ENCODE measurements around the gene PRR19.

Gene PRR19

DNA sequence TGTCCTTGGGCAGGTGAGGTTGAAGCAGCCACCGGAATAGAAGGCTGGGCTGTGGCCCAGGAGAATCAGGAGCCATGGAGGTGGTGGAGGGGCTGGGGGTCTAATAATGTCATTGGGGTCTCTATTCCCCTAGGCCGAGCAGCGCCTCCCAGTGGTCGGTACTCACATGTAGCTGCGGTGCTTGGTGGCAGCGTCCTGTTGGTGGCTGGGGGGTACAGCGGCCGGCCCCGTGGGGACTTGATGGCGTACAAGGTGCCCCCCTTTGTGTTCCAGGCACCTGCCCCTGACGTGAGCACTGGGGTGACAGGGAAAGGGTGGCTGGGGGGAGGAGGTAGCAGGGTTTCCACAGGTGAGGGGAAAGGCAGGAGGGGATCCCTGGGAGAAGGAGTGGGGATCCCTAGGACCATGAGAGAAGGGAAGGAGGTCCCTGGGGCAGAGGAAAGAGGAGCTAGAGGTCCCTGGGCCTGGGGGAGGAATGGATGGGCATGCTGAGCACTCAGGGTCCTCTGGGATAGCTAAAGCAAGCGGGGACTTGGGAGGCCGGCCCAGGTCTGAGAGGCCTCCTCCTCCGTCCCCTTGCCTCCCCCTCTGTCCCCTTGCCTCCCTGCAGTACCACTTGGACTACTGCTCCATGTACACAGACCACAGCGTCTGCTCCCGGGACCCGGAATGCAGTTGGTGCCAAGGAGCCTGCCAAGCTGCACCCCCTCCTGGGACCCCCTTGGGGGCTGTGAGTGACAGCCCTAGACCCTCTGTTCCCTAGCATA is 41.6 kb downstream of the PRR19 start:
- Histone ChIP-seq H3K9ac (ENCODE audit: low read length in 2 of 2) (no peak overlapping the region), H3K9me3 (ENCODE audit: control insufficient read depth in 2 of 2, low read length in 2 of 2) (no peaks in the 10 kb centered on the region), H3K27ac (ENCODE audit: low read length) (no peak overlapping the region), H3K36me3 (ENCODE audit: control insufficient read depth in 2 of 2, insufficient read depth in 2 of 2, low read length in 2 of 2) (peaks cover 10 to 13% of the 10 kb centered on the region in 2 donors), H3K4me3 (ENCODE audit: low read length in 2 of 2) (no peak overlapping the region), H3K27me3 (ENCODE audit: control insufficient read depth in 1 of 2, insufficient read depth in 2 of 2, low read length in 2 of 2) (no peaks in the 10 kb centered on the region), H3K4me1 (ENCODE audit: control insufficient read depth, insufficient read depth, low read length) (no peaks in the 10 kb centered on the region)

DNA sequence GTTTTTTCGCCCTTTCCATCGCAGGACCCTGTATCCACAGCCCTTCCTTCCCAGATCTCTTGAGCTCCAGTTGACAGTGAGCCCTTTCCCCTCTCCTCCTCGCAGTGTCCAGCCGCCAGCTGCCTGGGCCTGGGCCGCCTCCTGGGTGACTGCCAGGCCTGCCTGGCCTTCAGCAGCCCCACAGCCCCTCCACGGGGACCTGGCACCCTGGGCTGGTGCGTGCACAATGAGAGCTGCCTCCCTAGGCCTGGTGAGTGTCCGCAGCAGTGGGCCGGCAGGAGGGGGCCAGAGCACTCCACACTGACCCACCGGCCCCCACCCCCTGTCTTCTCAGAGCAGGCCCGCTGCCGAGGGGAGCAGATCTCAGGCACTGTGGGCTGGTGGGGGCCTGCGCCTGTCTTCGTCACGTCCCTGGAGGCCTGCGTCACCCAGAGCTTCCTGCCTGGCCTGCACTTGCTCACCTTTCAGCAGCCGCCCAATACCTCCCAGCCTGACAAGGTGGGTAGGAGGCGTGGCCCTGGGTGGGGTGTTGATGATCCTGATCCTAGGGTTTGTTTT is 42.5 kb downstream of the PRR19 start:
- peaks cover 10 to 16% of the 10 kb centered on the region in 2 donors for H3K36me3 ChIP-seq (ENCODE audit: control insufficient read depth in 2 of 2, insufficient read depth in 2 of 2, low read length in 2 of 2)
- no peak overlapping the region for H3K27ac ChIP-seq (ENCODE audit: low read length)
- no peaks in the 10 kb centered on the region for H3K4me1 ChIP-seq (ENCODE audit: control insufficient read depth, insufficient read depth, low read length)
- H3K9me3 ChIP-seq (ENCODE audit: control insufficient read depth in 2 of 2, low read length in 2 of 2): no peaks in the 10 kb centered on the region
- H3K9ac ChIP-seq (ENCODE audit: low read length in 2 of 2): no peak overlapping the region
- no peak overlapping the region for H3K4me3 ChIP-seq (ENCODE audit: low read length in 2 of 2)
- no peaks in the 10 kb centered on the region for H3K27me3 ChIP-seq (ENCODE audit: control insufficient read depth in 1 of 2, insufficient read depth in 2 of 2, low read length in 2 of 2)

DNA sequence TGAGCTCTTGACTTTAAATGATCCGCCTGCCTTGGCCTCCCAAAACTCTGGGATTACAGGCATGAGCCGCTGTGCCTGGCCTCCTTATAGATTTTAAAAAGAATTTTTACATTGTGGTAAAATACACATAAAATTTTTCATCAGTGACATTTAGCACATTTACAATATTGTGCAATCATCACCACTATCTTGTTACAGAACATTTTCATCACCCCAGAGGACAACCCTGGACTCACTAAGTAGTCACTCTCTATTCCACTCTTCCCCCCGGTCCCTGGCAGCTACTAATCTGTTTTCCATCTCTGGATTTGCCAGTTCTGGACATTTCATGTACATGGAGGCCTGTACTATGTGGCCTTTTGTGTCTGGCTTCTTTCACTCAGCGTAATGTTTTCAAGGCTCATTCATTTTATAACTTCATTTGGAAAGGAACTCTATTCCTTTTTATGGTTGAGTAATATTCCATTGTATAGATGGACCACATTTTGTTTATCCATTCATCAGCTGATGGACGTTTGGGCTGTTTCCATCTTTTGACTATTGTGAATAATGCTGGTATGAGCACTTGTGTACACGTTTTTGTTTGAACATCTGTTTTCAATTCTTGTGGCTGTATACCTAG is 43.4 kb downstream of the PRR19 start:
- no peak overlapping the region for H3K4me3 ChIP-seq (ENCODE audit: low read length in 2 of 2)
- H3K36me3 ChIP-seq (ENCODE audit: control insufficient read depth in 2 of 2, insufficient read depth in 2 of 2, low read length in 2 of 2): peaks cover 10 to 17% of the 10 kb centered on the region in 2 donors

DNA sequence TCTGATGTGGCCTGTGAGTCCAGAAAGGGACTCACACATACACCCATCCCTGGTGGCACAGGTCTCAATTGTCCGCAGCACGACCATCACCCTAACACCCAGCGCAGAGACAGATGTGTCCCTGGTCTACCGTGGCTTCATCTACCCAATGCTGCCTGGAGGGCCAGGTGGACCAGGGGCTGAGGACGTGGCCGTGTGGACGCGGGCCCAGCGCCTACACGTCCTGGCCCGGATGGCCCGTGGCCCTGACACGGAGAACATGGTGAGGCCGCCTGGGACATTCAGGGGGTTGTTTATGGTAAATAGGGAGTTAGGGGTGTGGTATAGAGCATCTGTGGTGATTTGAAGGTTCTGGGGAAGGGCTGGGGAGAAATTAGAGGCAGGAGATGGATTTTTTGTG is 46.3 kb downstream of the PRR19 start:
- peaks cover 10 to 20% of the 10 kb centered on the region in 2 donors for H3K36me3 ChIP-seq (ENCODE audit: control insufficient read depth in 2 of 2, insufficient read depth in 2 of 2, low read length in 2 of 2)
- no peak overlapping the region for H3K9ac ChIP-seq (ENCODE audit: low read length in 2 of 2)
- H3K4me3 ChIP-seq (ENCODE audit: low read length in 2 of 2): no peak overlapping the region
- no peaks in the 10 kb centered on the region for H3K9me3 ChIP-seq (ENCODE audit: control insufficient read depth in 2 of 2, low read length in 2 of 2)
- H3K27me3 ChIP-seq (ENCODE audit: control insufficient read depth in 1 of 2, insufficient read depth in 2 of 2, low read length in 2 of 2): no peaks in the 10 kb centered on the region
- H3K27ac ChIP-seq (ENCODE audit: low read length): no peak overlapping the region
- H3K4me1 ChIP-seq (ENCODE audit: control insufficient read depth, insufficient read depth, low read length): no peaks in the 10 kb centered on the region

More for the DNA sequence above, 43.4 kb downstream of the PRR19 start:
- H3K27ac ChIP-seq (ENCODE audit: low read length): no peak overlapping the region
- H3K9ac ChIP-seq (ENCODE audit: low read length in 2 of 2): no peak overlapping the region
- no peaks in the 10 kb centered on the region for H3K27me3 ChIP-seq (ENCODE audit: control insufficient read depth in 1 of 2, insufficient read depth in 2 of 2, low read length in 2 of 2)
- H3K4me1 ChIP-seq (ENCODE audit: control insufficient read depth, insufficient read depth, low read length): no peaks in the 10 kb centered on the region
- H3K9me3 ChIP-seq (ENCODE audit: control insufficient read depth in 2 of 2, low read length in 2 of 2): no peaks in the 10 kb centered on the region

DNA sequence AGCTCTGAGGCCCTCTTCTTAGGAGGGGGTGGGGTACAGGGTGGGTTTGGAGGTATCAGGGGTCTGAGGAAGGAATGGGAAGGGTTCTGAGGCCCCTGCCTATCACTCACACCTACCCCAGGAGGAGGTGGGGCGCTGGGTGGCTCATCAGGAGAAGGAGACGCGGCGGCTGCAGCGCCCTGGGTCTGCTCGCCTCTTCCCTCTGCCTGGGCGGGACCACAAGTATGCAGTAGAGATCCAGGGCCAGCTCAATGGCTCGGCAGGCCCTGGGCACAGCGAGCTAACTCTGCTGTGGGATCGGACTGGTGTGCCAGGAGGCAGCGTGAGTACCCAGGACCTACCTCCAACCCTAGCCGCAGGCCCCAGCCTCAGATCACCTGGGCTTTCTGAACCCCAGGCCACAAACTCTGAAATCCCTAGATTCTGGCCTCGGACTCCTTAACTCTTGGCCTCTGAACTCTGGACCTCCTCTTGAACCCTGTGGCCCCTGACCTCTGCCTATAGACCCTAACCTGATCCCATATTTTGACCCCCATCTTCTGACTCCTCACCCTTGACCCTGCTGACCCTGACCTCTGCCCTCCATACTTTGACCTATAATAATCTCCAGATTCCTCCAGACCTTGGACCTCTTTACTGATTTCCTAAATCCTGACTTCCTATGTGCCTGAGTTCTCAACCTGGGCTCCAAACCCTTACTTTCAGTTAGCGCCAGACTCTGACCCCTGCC is 47.6 kb downstream of the PRR19 start:
- H3K27me3 ChIP-seq (ENCODE audit: control insufficient read depth in 1 of 2, insufficient read depth in 2 of 2, low read length in 2 of 2): no peaks in the 10 kb centered on the region
- no peaks in the 10 kb centered on the region for H3K9me3 ChIP-seq (ENCODE audit: control insufficient read depth in 2 of 2, low read length in 2 of 2)
- no peak overlapping the region for H3K27ac ChIP-seq (ENCODE audit: low read length)
- no peaks in the 10 kb centered on the region for H3K4me1 ChIP-seq (ENCODE audit: control insufficient read depth, insufficient read depth, low read length)
- peaks cover 11 to 24% of the 10 kb centered on the region in 2 donors for H3K36me3 ChIP-seq (ENCODE audit: control insufficient read depth in 2 of 2, insufficient read depth in 2 of 2, low read length in 2 of 2)
- no peak overlapping the region for H3K4me3 ChIP-seq (ENCODE audit: low read length in 2 of 2)
- no peak overlapping the region for H3K9ac ChIP-seq (ENCODE audit: low read length in 2 of 2)

DNA sequence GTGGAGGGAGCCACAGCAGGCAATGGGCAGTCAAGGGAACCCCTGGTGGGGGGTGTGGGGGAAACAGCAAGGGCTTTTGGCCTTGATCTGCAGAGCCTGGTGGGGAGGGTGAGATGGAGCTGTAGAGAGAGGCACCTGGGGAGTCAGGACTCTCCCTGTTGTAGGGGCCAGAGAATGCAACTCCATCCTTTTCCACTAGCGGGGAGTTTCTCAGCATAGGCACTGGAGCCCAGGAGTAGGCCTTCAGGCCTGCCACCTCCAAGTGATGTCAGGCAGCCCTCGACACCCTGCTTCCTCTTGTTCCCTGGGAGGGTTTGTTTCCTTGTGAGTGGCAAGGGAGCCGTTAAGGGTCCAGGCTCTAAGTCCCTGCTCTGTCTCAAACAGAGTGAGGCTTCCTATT is 48.5 kb downstream of the PRR19 start:
- no peak overlapping the region for H3K27ac ChIP-seq (ENCODE audit: low read length)
- no peaks in the 10 kb centered on the region for H3K9me3 ChIP-seq (ENCODE audit: control insufficient read depth in 2 of 2, low read length in 2 of 2)
- no peak overlapping the region for H3K4me3 ChIP-seq (ENCODE audit: low read length in 2 of 2)
- H3K9ac ChIP-seq (ENCODE audit: low read length in 2 of 2): no peak overlapping the region
- peaks cover 13 to 25% of the 10 kb centered on the region in 2 donors for H3K36me3 ChIP-seq (ENCODE audit: control insufficient read depth in 2 of 2, insufficient read depth in 2 of 2, low read length in 2 of 2)
- H3K27me3 ChIP-seq (ENCODE audit: control insufficient read depth in 1 of 2, insufficient read depth in 2 of 2, low read length in 2 of 2): no peaks in the 10 kb centered on the region
- H3K4me1 ChIP-seq (ENCODE audit: control insufficient read depth, insufficient read depth, low read length): no peaks in the 10 kb centered on the region

DNA sequence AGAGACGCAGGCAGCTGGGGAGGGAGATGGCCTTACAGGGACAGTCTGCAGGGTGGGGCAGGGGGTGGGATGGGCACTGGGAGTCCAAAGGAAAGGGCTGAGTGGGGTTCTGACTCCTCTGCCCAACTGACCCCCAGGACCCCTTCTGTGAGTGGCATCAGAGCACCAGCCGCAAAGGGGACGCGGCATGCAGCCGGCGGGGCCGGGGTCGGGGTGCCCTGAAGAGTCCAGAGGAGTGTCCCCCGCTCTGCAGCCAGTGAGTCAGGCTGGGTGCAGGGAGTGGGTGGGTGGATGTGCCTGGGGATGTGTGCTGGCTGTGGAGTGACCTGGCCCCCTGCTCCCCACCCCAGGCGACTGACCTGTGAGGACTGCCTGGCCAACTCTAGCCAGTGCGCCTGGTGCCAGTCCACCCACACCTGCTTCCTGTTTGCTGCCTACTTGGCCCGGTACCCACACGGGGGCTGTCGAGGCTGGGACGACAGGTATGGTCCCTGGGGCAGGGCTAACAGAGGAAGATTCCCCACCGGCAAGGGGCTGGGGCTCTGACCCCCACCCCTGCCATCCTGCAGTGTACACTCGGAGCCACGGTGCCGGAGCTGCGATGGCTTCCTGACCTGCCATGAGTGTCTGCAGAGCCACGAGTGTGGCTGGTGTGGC is 49.3 kb downstream of the PRR19 start:
- Histone ChIP-seq H3K36me3 (ENCODE audit: control insufficient read depth in 2 of 2, insufficient read depth in 2 of 2, low read length in 2 of 2) (peaks cover 12 to 25% of the 10 kb centered on the region in 2 donors), H3K27ac (ENCODE audit: low read length) (no peak overlapping the region), H3K4me3 (ENCODE audit: low read length in 2 of 2) (no peak overlapping the region), H3K9ac (ENCODE audit: low read length in 2 of 2) (no peak overlapping the region), H3K27me3 (ENCODE audit: control insufficient read depth in 1 of 2, insufficient read depth in 2 of 2, low read length in 2 of 2) (no peaks in the 10 kb centered on the region), H3K4me1 (ENCODE audit: control insufficient read depth, insufficient read depth, low read length) (no peaks in the 10 kb centered on the region), H3K9me3 (ENCODE audit: control insufficient read depth in 2 of 2, low read length in 2 of 2) (no peaks in the 10 kb centered on the region)

DNA sequence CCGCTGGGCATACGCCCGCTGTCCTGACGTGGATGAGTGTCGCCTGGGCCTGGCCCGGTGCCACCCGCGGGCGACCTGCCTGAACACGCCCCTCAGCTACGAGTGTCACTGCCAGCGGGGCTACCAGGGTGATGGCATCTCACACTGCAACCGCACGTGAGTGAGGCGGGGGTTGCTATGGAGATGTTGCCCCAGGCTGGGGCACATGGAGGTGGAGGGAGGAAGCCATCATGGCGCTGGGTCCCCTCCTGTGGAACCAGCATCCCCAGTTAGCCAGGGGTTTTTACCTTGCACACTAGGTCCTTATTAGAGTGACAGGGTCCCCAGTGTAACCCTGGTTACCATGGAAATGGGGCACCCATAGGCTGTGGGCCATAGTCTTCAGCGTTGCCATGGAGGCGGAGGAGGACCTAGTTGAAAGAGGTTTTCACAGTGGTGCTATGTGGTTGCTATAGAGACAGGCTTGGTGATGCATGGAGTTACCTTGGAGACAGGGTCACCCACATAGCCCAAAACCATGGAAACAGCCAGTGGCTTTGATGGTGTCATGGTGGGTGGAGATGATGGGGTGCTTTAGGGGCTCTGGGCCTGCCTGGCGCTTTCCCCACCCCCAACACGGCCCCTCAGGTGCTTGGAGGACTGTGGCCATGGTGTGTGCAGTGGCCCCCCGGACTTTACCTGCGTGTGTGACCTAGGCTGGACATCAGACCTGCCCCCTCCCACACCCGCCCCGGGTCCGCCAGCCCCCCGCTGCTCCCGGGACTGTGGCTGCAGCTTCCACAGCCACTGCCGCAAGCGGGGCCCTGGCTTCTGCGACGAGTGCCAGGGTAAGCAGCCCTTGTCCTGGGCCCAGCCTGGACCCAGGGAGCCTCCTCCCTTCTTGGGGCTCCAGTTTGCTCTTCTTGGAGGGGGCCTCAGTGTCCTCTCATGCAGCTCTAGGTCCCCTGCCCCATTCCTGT is 50.6 kb downstream of the PRR19 start:
- Histone ChIP-seq H3K4me1 (ENCODE audit: control insufficient read depth, insufficient read depth, low read length) (no peaks in the 10 kb centered on the region), H3K9me3 (ENCODE audit: control insufficient read depth in 2 of 2, low read length in 2 of 2) (no peaks in the 10 kb centered on the region), H3K4me3 (ENCODE audit: low read length in 2 of 2) (no peak overlapping the region), H3K9ac (ENCODE audit: low read length in 2 of 2) (no peak overlapping the region), H3K27me3 (ENCODE audit: control insufficient read depth in 1 of 2, insufficient read depth in 2 of 2, low read length in 2 of 2) (no peaks in the 10 kb centered on the region), H3K36me3 (ENCODE audit: control insufficient read depth in 2 of 2, insufficient read depth in 2 of 2, low read length in 2 of 2) (peaks cover 16 to 29% of the 10 kb centered on the region in 2 donors), H3K27ac (ENCODE audit: low read length) (no peak overlapping the region)

DNA sequence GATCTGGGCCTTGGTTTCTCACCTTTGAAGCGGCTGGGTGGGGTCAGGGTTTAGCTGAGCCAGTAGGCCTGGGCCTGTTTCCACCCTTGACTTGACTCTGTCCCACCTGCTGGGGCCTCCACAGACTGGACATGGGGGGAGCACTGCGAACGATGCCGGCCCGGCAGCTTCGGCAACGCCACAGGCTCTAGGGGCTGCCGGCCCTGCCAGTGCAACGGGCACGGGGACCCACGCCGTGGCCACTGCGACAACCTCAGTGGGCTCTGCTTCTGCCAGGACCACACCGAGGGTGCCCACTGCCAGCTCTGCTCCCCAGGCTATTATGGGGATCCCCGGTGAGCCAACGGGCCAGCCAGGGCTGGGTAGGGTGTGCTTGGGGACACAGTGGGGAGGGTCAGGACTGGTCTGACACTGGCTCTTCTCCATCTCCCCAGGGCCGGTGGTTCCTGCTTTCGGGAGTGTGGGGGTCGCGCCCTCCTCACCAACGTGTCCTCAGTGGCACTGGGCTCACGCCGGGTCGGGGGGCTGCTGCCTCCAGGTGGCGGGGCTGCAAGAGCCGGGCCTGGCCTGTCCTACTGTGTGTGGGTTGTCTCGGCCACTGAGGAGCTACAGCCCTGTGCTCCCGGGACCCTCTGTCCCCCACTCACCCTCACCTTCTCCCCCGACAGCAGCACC is 51.5 kb downstream of the PRR19 start:
- no peaks in the 10 kb centered on the region for H3K9me3 ChIP-seq (ENCODE audit: control insufficient read depth in 2 of 2, low read length in 2 of 2)
- peaks cover 15 to 25% of the 10 kb centered on the region in 2 donors for H3K36me3 ChIP-seq (ENCODE audit: control insufficient read depth in 2 of 2, insufficient read depth in 2 of 2, low read length in 2 of 2)
- H3K27ac ChIP-seq (ENCODE audit: low read length): no peak overlapping the region
- no peak overlapping the region for H3K9ac ChIP-seq (ENCODE audit: low read length in 2 of 2)
- H3K27me3 ChIP-seq (ENCODE audit: control insufficient read depth in 1 of 2, insufficient read depth in 2 of 2, low read length in 2 of 2): no peaks in the 10 kb centered on the region
- no peaks in the 10 kb centered on the region for H3K4me1 ChIP-seq (ENCODE audit: control insufficient read depth, insufficient read depth, low read length)
- H3K4me3 ChIP-seq (ENCODE audit: low read length in 2 of 2): no peak overlapping the region

Data from stomach smooth muscle (tissue), 2 donors.